HCT116 (cell line): ENCODE data around the gene STON1. TPM values are rescaled to one million over a fixed set of nuclear protein-coding genes. Genes with fewer than 3 reads are reported as not detected.

Experiments
- ATAC-seq: fragments of 200-7000 bp; cut with Tn5 transposase; 2 replicates; pipeline ENCODE4 v1.9.1; 2020; ENCODE audit warnings: mild to moderate bottlenecking, moderate library complexity
- BruUV-seq: library from RNA; stranded (reverse); fragments of 400-500 nt; replicated peaks from 2 replicates; lab custom pipeline; 2021; lab: Mats Ljungman, UMichigan
- CTCF ChIA-PET: fragments of 300-600 bp; sonication (Branson Sonifier 250); formaldehyde crosslinking; loops from one replicate; lab custom pipeline; 2021; ENCODE audit warnings: antibody characterized with exemption; lab: Charles Lee
- POLR2A ChIA-PET: fragments of 300-600, 350-600 bp; sonication (Branson Sonifier 250); formaldehyde crosslinking; loops from one replicate; lab custom pipeline; 2021; ENCODE audit warnings: antibody characterized with exemption; lab: Charles Lee
- RAD21 ChIA-PET, 2 experiments: fragments of 300-600 bp; sonication (Branson Sonifier 250); formaldehyde crosslinking; loops; one replicate each; lab custom pipeline; 2023; ENCODE audit warnings: low total read pairs in 2 of 2; ENCODE audit not compliant: uncharacterized antibody in 2 of 2, unreplicated experiment in 2 of 2, low non-redundant PET in 1 of 2; lab: Charles Lee
- DNase-seq: peaks from one replicate; pipeline ENCODE4 v3.0.0-alpha.2; 2010; ENCODE audit warnings: low read depth, low spot score
- H2AFZ ChIP-seq: fragments of 200-600 bp; shearing (Covaris generic), sonication (generic); 2 replicates; pipeline ENCODE4 v1.6.1; 2017; ENCODE audit warnings: low read depth, mixed run types, mixed read lengths, antibody characterized with exemption, low read length; ENCODE audit not compliant: poor library complexity, severe bottlenecking
- H3K27ac ChIP-seq: 2 replicates; pipeline ENCODE4 v1.5.1; 2012; ENCODE audit warnings: low read depth, low read length
- H3K27me3 ChIP-seq: fragments of 200-600 bp; sonication (generic); 2 replicates; pipeline ENCODE4 v1.6.1; 2016; ENCODE audit warnings: mixed run types, low read length, mixed read lengths; ENCODE audit not compliant: insufficient read depth
- H3K36me3 ChIP-seq, 2 experiments: fragments of 200-500 bp in 1 of 2; fragments of 200-600 bp in 1 of 2; sonication (Bioruptor generic) in 1 of 2; sonication (generic) in 1 of 2; 2 replicates each; pipeline versions ENCODE4 v1.5.1 to v1.6.1; 2014 to 2016; ENCODE audit warnings: low read length in 2 of 2, inconsistent platforms in 1 of 2, mixed read lengths in 1 of 2, mixed run types in 1 of 2; ENCODE audit not compliant: insufficient read depth in 2 of 2, control insufficient read depth in 1 of 2
- H3K4me1 ChIP-seq, 2 experiments: fragments of 200-600 bp in 1 of 2; sonication (generic) in 1 of 2; 2 replicates each; pipeline versions ENCODE4 v1.5.1 to v1.6.1; 2012 to 2017; ENCODE audit warnings: low read length in 2 of 2, inconsistent platforms in 1 of 2, mild to moderate bottlenecking in 1 of 2, mixed read lengths in 1 of 2, mixed run types in 1 of 2, moderate library complexity in 1 of 2; ENCODE audit not compliant: insufficient read depth in 2 of 2, control insufficient read depth in 1 of 2
- H3K4me2 ChIP-seq: fragments of 200-600 bp; sonication (generic); 2 replicates; pipeline ENCODE4 v1.6.1; 2017; ENCODE audit warnings: mixed run types, low read length, mixed read lengths
- H3K4me3 ChIP-seq, 2 experiments: fragments of 200-600 bp in 1 of 2; sonication (generic) in 1 of 2; replicated peaks in 1 of 2; 2 replicates each; pipeline ENCODE4 v1.5.1; 2011 to 2016; ENCODE audit warnings: low read length in 2 of 2, control low read depth in 1 of 2, low read depth in 1 of 2, mild to moderate bottlenecking in 1 of 2, mixed read lengths in 1 of 2, mixed run types in 1 of 2
- H3K79me2 ChIP-seq: fragments of 200-600 bp; sonication (generic); 2 replicates; pipeline ENCODE4 v1.6.1; 2017; ENCODE audit warnings: mild to moderate bottlenecking, mixed run types, low read length, moderate library complexity, mixed read lengths; ENCODE audit not compliant: insufficient read depth
- H3K9ac ChIP-seq: fragments of 200-600 bp; sonication (generic); 2 replicates; pipeline ENCODE4 v1.6.1; 2016; ENCODE audit warnings: low read length, mixed read lengths
- H3K9me2 ChIP-seq: fragments of 200-600 bp; sonication (generic), shearing (Covaris generic); 2 replicates; pipeline ENCODE4 v1.6.1; 2017; ENCODE audit warnings: mixed run types, mild to moderate bottlenecking, moderate library complexity; ENCODE audit not compliant: insufficient read depth
- H3K9me3 ChIP-seq, 2 experiments: fragments of 200-500 bp in 1 of 2; fragments of 200-600 bp in 1 of 2; sonication (Bioruptor generic) in 1 of 2; sonication (generic) in 1 of 2; 2 replicates each; pipeline ENCODE4 v1.6.1; 2014 to 2017; ENCODE audit warnings: low read length in 2 of 2, mixed read lengths in 2 of 2, inconsistent platforms in 1 of 2, low read depth in 1 of 2, mild to moderate bottlenecking in 1 of 2, mixed run types in 1 of 2, moderate library complexity in 1 of 2; ENCODE audit not compliant: control insufficient read depth in 1 of 2, insufficient read depth in 1 of 2
- H4K20me1 ChIP-seq: fragments of 200-600 bp; sonication (generic), shearing (Covaris generic); 2 replicates; pipeline ENCODE4 v1.6.1; 2017; ENCODE audit warnings: mixed run types, mild to moderate bottlenecking, moderate library complexity; ENCODE audit not compliant: insufficient read depth
- EGR1 ChIP-seq: IDR thresholded peaks from 2 replicates; pipeline ENCODE4 v1.6.1; 2012; ENCODE audit warnings: low read depth
- ELF1 ChIP-seq: IDR thresholded peaks from 2 replicates; pipeline ENCODE4 v1.6.1; 2012; ENCODE audit warnings: low read depth, borderline replicate concordance
- FOSL1 ChIP-seq: IDR thresholded peaks from 2 replicates; pipeline ENCODE4 v1.6.1; 2012; ENCODE audit warnings: low read depth
- JUND ChIP-seq: IDR thresholded peaks from 2 replicates; pipeline ENCODE4 v1.6.1; 2012
- POLR2A ChIP-seq: IDR thresholded peaks from 2 replicates; pipeline ENCODE4 v1.7.0; 2011; ENCODE audit warnings: borderline replicate concordance; ENCODE audit not compliant: insufficient read depth, insufficient read length; ENCODE audit errors: extremely low read depth
- POLR2AphosphoS5 ChIP-seq: IDR thresholded peaks from 2 replicates; pipeline ENCODE4 v1.6.1; 2011; ENCODE audit warnings: mild to moderate bottlenecking, low read depth, low read length, moderate library complexity
- SIN3A ChIP-seq: IDR thresholded peaks from 2 replicates; pipeline ENCODE4 v1.6.1; 2012; ENCODE audit warnings: low read depth
- ZFX ChIP-seq: fragments of 450-650 bp; IDR thresholded peaks from 2 replicates; pipeline ENCODE4 v1.6.1; 2017
- ZNF274 ChIP-seq: fragments of 200-500 bp; sonication (Bioruptor generic); IDR thresholded peaks from 2 replicates; pipeline ENCODE4 v1.6.1; 2014; ENCODE audit warnings: mild to moderate bottlenecking, low read depth, low read length, inconsistent platforms
- intact Hi-C: fragments of 100-400 bp; cut with micrococcal nuclease; formaldehyde crosslinking; loops from 2 replicates; pipeline ENCODE4 v1.10.0; 2022
- total RNA-seq: library from RNA; stranded (reverse); gene quantifications from one replicate; pipeline ENCODE4 v1.2.1, GENCODE V29; 2021; ENCODE audit not compliant: unreplicated experiment
- TF ChIP-seq, protein P1 (sequence below): IDR thresholded peaks from 2 replicates; pipeline ENCODE4 v1.6.1; 2011; ENCODE audit warnings: mild to moderate bottlenecking, low read length, moderate library complexity; ENCODE audit not compliant: insufficient replicate concordance; ENCODE audit errors: extremely low read depth
- TF ChIP-seq, protein P2 (sequence below): IDR thresholded peaks from 2 replicates; pipeline ENCODE4 v1.6.1; 2012
- TF ChIP-seq, protein P3 (sequence below): IDR thresholded peaks from 2 replicates; pipeline ENCODE4 v1.6.1; 2012

STON1 gene
- total RNA-seq, 1 experiment from 2014 or later, result 1.4 TPM

DNA sequence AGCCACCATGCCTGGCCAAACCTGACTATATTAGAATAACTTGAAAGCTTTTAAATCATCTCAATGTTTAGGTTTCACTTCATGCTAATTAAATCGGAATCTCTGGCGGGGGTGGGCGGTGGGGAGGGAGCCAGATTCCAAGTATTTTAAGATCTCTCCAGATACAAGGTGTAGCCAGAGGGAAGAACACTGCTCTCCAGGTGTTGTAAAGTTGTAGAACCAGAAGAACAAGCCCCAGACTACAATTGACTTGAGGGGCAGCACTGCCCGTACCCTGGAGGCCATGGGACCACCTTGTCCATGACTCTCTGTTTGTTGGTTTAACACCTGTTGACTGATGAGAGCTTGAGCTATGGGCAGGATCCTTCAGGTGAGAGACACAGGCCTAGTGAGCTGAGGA, 54.6 kb downstream of the STON1 start:
- no peak overlapping the region for H3K4me2 ChIP-seq
- TF ChIP-seq, protein P1, sequence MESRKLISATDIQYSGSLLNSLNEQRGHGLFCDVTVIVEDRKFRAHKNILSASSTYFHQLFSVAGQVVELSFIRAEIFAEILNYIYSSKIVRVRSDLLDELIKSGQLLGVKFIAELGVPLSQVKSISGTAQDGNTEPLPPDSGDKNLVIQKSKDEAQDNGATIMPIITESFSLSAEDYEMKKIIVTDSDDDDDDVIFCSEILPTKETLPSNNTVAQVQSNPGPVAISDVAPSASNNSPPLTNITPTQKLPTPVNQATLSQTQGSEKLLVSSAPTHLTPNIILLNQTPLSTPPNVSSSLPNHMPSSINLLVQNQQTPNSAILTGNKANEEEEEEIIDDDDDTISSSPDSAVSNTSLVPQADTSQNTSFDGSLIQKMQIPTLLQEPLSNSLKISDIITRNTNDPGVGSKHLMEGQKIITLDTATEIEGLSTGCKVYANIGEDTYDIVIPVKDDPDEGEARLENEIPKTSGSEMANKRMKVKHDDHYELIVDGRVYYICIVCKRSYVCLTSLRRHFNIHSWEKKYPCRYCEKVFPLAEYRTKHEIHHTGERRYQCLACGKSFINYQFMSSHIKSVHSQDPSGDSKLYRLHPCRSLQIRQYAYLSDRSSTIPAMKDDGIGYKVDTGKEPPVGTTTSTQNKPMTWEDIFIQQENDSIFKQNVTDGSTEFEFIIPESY, result no peak
- TF ChIP-seq, protein P2, sequence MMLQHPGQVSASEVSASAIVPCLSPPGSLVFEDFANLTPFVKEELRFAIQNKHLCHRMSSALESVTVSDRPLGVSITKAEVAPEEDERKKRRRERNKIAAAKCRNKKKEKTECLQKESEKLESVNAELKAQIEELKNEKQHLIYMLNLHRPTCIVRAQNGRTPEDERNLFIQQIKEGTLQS, result no peak
- no peak for TF ChIP-seq ELF1
- TF ChIP-seq ZFX, result no peak
- no peak for TF ChIP-seq JUND
- no peak for TF ChIP-seq FOSL1
- TF ChIP-seq, protein P3, sequence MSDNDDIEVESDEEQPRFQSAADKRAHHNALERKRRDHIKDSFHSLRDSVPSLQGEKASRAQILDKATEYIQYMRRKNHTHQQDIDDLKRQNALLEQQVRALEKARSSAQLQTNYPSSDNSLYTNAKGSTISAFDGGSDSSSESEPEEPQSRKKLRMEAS, result no peak
- no peak for TF ChIP-seq SIN3A
- TF ChIP-seq, all 23 proteins: peak for 0
- intact Hi-C loops, result no loop called here
- H3K36me3 ChIP-seq, result no peaks in the 10 kb centered on the region
- ChIA-PET CTCF (interaction anchor here (0.6 kb wide), 1 partner anchor 20 kb away, joined by 5 read pairs; no protein-coding TSS in a partner anchor), POLR2A (no interaction called here), RAD21 (no interaction called here)
- DNase-seq (no peak), ATAC-seq (no peak)
- no peaks in the 10 kb centered on the region for H3K9me3 ChIP-seq
- H3K9ac ChIP-seq, result no peak overlapping the region
- no peaks in the 10 kb centered on the region for H3K9me2 ChIP-seq
- H3K4me3 ChIP-seq, result no peak overlapping the region
- no peak overlapping the region for H2AFZ ChIP-seq
- no peaks in the 10 kb centered on the region for H3K27me3 ChIP-seq
- BruUV-seq, result no TSS peak
- H4K20me1 ChIP-seq, result no peaks in the 10 kb centered on the region
- H3K79me2 ChIP-seq, result no peaks in the 10 kb centered on the region
- no peaks in the 10 kb centered on the region for H3K4me1 ChIP-seq
- H3K27ac ChIP-seq, result no peak overlapping the region

DNA sequence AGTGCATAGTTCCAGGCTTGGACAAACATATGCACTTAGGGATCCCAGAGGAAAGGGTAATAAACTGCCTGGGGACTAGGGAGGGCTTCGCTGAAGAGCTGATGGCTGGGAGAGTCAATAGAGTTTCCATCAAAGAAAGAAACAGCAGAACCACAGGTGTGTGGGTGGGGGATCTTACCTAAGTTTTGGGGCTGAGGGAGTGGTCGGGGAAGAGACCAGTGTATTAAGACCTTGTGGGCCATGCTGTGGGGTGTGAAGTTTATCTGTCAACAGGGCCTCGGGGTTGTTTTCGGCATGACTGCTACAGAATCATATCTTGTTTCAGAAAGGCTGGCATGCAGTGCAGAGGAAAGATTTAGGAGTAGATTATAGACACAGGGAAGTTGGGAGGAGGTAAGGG, 56.5 kb downstream of the STON1 start:
- H3K9me3 ChIP-seq, result no peaks in the 10 kb centered on the region
- no peaks in the 10 kb centered on the region for H4K20me1 ChIP-seq
- TF ChIP-seq POLR2A, result no peak
- TF ChIP-seq POLR2AphosphoS5, result no peak
- no peak for TF ChIP-seq EGR1
- no peak for TF ChIP-seq ZNF274
- ChIA-PET POLR2A (no interaction called here), CTCF (no interaction called here), RAD21 (no interaction called here)
- H3K79me2 ChIP-seq, result no peaks in the 10 kb centered on the region
- BruUV-seq, result no TSS peak
- no peaks in the 10 kb centered on the region for H3K27me3 ChIP-seq
- no peaks in the 10 kb centered on the region for H3K36me3 ChIP-seq
- H3K4me1 ChIP-seq, result no peaks in the 10 kb centered on the region
- DNase-seq (no peak), ATAC-seq (no peak)
- no peak overlapping the region for H3K4me3 ChIP-seq
- intact Hi-C loops, result no loop called here
- H3K4me2 ChIP-seq, result no peak overlapping the region
- no peak overlapping the region for H2AFZ ChIP-seq
- no peak overlapping the region for H3K9ac ChIP-seq
- no peak overlapping the region for H3K27ac ChIP-seq
- H3K9me2 ChIP-seq, result no peaks in the 10 kb centered on the region
